GM19023 (cell line): Measurements from ENCODE around the gene RBM19.

Experiments
- ATAC-seq: cut with Tn5 transposase; IDR thresholded peaks from one replicate; pipeline ENCODE4 v1.9.1; 2021; ENCODE audit warnings: mild to moderate bottlenecking, moderate library complexity; ENCODE audit not compliant: unreplicated experiment

RBM19 gene

GRCh38 chr12:113888435-113888834 lies 77.7 kb downstream of the RBM19 start:
- no peak for ATAC-seq

- no peak for ATAC-seq
Observed at GRCh38 chr12:113887906-113888305, 78.2 kb downstream of the RBM19 start.

GRCh38 chr12:113886721-113887120 lies 79.4 kb downstream of the RBM19 start:
- no peak for ATAC-seq

- no peak for ATAC-seq
Observed at GRCh38 chr12:113884392-113884791, 81.7 kb downstream of the RBM19 start.

- ATAC-seq, result no peak
Observed at GRCh38 chr12:113882690-113883089, 83.4 kb downstream of the RBM19 start.

GRCh38 chr12:113880988-113881962 lies 84.8 kb downstream of the RBM19 start:
- no peak for ATAC-seq

GRCh38 chr12:113880326-113880725 lies 85.8 kb downstream of the RBM19 start:
- ATAC-seq, result no peak

- ATAC-seq, result no peak
Observed at GRCh38 chr12:113879658-113880057, 86.5 kb downstream of the RBM19 start.

GRCh38 chr12:113877607-113878006 lies 88.5 kb downstream of the RBM19 start:
- ATAC-seq, result no peak

GRCh38 chr12:113876160-113876559 lies 90.0 kb downstream of the RBM19 start:
- no peak for ATAC-seq

GRCh38 chr12:113875691-113876090 lies 90.4 kb downstream of the RBM19 start:
- ATAC-seq, result no peak

GRCh38 chr12:113874999-113875561 lies 91.0 kb downstream of the RBM19 start:
- ATAC-seq, result no peak

- no peak for ATAC-seq
Observed at GRCh38 chr12:113874326-113874725, 91.8 kb downstream of the RBM19 start.

GRCh38 chr12:113873740-113874139 lies 92.4 kb downstream of the RBM19 start:
- ATAC-seq, result no peak

- no peak for ATAC-seq
Observed at GRCh38 chr12:113870890-113871289, 95.2 kb downstream of the RBM19 start.

GRCh38 chr12:113870035-113870434 lies 96.1 kb downstream of the RBM19 start:
- no peak for ATAC-seq

- ATAC-seq, result no peak
Observed at GRCh38 chr12:113868365-113868764, 97.8 kb downstream of the RBM19 start.

- no peak for ATAC-seq
Observed at GRCh38 chr12:113867258-113867657, 98.9 kb downstream of the RBM19 start.

GRCh38 chr12:113866496-113866895 lies 99.6 kb downstream of the RBM19 start:
- no peak for ATAC-seq

GRCh38 chr12:113863455-113863845 lies 102.7 kb downstream of the RBM19 start:
- ATAC-seq, result no peak

GRCh38 chr12:113862590-113863454 lies 103.3 kb downstream of the RBM19 start:
- no peak for ATAC-seq
